ENCODE data around the gene PLA2G2E.

DNA sequence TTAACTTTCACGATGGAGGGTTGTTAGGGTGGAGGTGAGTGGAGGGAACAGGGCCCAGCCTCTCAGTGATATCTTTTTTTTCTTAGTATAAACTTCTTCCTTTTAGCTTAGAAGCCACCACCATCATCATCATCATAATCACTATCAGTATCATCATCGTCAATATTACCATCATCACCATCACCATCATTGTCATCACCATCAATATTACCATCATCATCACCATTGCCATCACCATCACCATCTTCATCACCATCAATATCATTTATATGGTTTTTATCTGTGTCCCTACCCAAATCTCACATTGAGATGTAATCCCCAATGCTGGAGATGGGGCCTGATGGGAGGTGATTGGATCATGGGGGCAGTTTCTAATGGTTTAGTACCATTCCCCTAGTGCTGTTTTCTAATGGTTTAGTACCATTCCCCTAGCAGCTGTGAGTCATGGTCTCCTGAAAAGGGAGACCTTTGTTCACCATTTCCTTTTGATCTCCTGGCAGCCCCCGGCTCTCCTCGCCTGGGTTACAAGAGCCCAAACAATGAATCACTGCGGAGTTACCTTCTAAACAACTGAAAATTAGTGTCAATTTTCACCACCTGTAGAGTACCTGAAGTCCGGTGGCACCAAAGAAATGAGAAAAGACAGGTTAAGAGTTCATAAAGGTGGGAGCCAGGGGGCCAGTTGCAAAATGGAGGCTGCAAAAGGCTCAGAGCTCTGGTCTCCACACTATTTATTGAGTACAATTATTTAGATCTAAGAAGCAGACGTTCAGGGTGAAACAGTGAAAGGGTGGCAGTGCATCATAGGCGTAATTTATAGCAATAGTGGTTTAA is 3.1 kb upstream of the PLA2G2E start:
- no peak for TF ChIP-seq YY1 (IDR thresholded peaks at IDR 0.05)
- TF ChIP-seq CTCF (IDR thresholded peaks at IDR 0.05; ENCODE audit: low read depth, low read length, missing input control) = no peak
- TF ChIP-seq MAX (IDR thresholded peaks at IDR 0.05) = no peak
- TF ChIP-seq HNF4A (conservative IDR thresholded peaks at IDR 0.05) = no peak
- TF ChIP-seq, protein P1, sequence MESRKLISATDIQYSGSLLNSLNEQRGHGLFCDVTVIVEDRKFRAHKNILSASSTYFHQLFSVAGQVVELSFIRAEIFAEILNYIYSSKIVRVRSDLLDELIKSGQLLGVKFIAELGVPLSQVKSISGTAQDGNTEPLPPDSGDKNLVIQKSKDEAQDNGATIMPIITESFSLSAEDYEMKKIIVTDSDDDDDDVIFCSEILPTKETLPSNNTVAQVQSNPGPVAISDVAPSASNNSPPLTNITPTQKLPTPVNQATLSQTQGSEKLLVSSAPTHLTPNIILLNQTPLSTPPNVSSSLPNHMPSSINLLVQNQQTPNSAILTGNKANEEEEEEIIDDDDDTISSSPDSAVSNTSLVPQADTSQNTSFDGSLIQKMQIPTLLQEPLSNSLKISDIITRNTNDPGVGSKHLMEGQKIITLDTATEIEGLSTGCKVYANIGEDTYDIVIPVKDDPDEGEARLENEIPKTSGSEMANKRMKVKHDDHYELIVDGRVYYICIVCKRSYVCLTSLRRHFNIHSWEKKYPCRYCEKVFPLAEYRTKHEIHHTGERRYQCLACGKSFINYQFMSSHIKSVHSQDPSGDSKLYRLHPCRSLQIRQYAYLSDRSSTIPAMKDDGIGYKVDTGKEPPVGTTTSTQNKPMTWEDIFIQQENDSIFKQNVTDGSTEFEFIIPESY (IDR thresholded peaks at IDR 0.05) = no peak
